ENCODE results near the gene TM6SF1.

GRCh38 chr15:83127547-83128150 lies 20.2 kb downstream of the TM6SF1 start:
- TF ChIP-seq CTCF (IDR thresholded peaks at IDR 0.05) = no peak
- TF ChIP-seq POLR2A (IDR thresholded peaks at IDR 0.05) = no peak

Data from esophagus squamous epithelium (tissue), 4 donors.